ENCODE results near the gene SLC6A7.

GRCh38 chr5:150211156-150212030, 21.5 kb downstream of the SLC6A7 start:
- TF ChIP-seq CTCF (IDR thresholded peaks at IDR 0.05) (no peak), POLR2A (IDR thresholded peaks at IDR 0.05) (no peak), POLR2AphosphoS5 (IDR thresholded peaks at IDR 0.05) (no peak), EP300 (IDR thresholded peaks at IDR 0.05) (no peak)

Data from stomach (tissue), 4 donors.